ENCODE measurements around the gene LENG9.

Gene LENG9

GRCh38 chr19:54420068-54420382 is 43.6 kb downstream of the LENG9 start:
- no peak for DNase-seq

- no peak for DNase-seq
Observed at GRCh38 chr19:54418930-54419800, 44.4 kb downstream of the LENG9 start.

- DNase-seq: peak; percentile 60
Observed at GRCh38 chr19:54418030-54418929, 45.3 kb downstream of the LENG9 start.

- peak; percentile 18 for DNase-seq
Observed at GRCh38 chr19:54416695-54417491, 46.7 kb downstream of the LENG9 start.

- DNase-seq: peak; percentile 62
Observed at GRCh38 chr19:54415901-54416673, 47.5 kb downstream of the LENG9 start.

GRCh38 chr19:54415208-54415900 is 48.2 kb downstream of the LENG9 start, which contains the start of gene TTYH1:
TTYH1 (plus strand) TSS chr19:54415464; CDS start chr19:54415553, 89 bp downstream.
- DNase-seq: peak; percentile 58

GRCh38 chr19:54414156-54414555 is 49.4 kb downstream of the LENG9 start:
- no peak for DNase-seq

GRCh38 chr19:54412877-54413276 is 50.7 kb downstream of the LENG9 start:
- DNase-seq: no peak

All from eye (tissue), 1 donor.